NCI-H460 (cell line): Measurements from ENCODE around the gene KDM2B. TPM values are rescaled to one million over a fixed set of nuclear protein-coding genes. Genes with fewer than 3 reads are reported as not detected.
"Not testable (repeated sequence)": the region's sequence is repeated elsewhere in the genome, so short reads cannot be mapped to it uniquely, and the experiment has no call there.

Experiments used
- DNase-seq: peaks from one replicate; pipeline ENCODE4 v3.0.0-alpha.2; 2016; ENCODE audit warnings: low read depth; ENCODE audit errors: extremely low read depth
- small RNA-seq, 2 experiments: library from RNA; depleted of rRNA; stranded (forward); fragments of <200 nt; gene quantifications; one replicate each; pipeline ENCODE3, GENCODE V24; 2014
- total RNA-seq: library from RNA; depleted of rRNA; stranded (reverse); fragments of >200 nt; shearing (Covaris generic); gene quantifications from 2 replicates; pipeline ENCODE4 v1.2.3, GENCODE V29; 2014; rRNA removed

The KDM2B gene
- total RNA-seq, 1 experiment from 2014 or later, result 16.9 TPM

GRCh38 chr12:121400332-121401139 lies 180.3 kb downstream of the KDM2B start:
- DNase-seq, result peak; percentile 11

- peak; percentile 99 for DNase-seq
Observed at GRCh38 chr12:121399391-121400331, 181.2 kb downstream of the KDM2B start, which contains the start of gene RNF34. Gene RNF34 (plus strand): TSS chr12:121400118. CDS start chr12:121400213, 95 bp downstream.

GRCh38 chr12:121398355-121398754 lies 182.5 kb downstream of the KDM2B start:
- DNase-seq, result no peak

- no peak for DNase-seq
Observed at GRCh38 chr12:121397521-121397920, 183.3 kb downstream of the KDM2B start.

GRCh38 chr12:121392325-121392716 lies 188.5 kb downstream of the KDM2B start:
- DNase-seq, result no peak

- no peak for DNase-seq
Observed at GRCh38 chr12:121391619-121392324, 189.1 kb downstream of the KDM2B start.

- no peak for DNase-seq
Observed at GRCh38 chr12:121390856-121391255, 190.0 kb downstream of the KDM2B start.

- DNase-seq, result no peak
Observed at GRCh38 chr12:121388421-121388981, 192.3 kb downstream of the KDM2B start.

- not testable (repeated sequence) for DNase-seq
Observed at GRCh38 chr12:121384891-121385290, 195.9 kb downstream of the KDM2B start.

- DNase-seq, result no peak
Observed at GRCh38 chr12:121383601-121384021, 197.2 kb downstream of the KDM2B start.

- no peak for DNase-seq
Observed at GRCh38 chr12:121379945-121380344, 200.9 kb downstream of the KDM2B start.

Small RNA genes within 50 kb of the gene (small RNA-seq; reads per million reads assigned to genes)
- 0 reads per million in 2 experiments for gene RNU6-1004P

Other genes with a start within 250 kb of the KDM2B start
- gene ANAPC5, start 228.6 kb downstream of the KDM2B start, total RNA-seq, result 114 and 118 TPM in 2 replicates
- gene RNF34, start 180.9 kb downstream of the KDM2B start, total RNA-seq, result 37.2 and 40.6 TPM in 2 replicates
- gene ORAI1, start 45.5 kb upstream of the KDM2B start, total RNA-seq, result 12.6 and 16.4 TPM in 2 replicates
- 0.12 and 0.15 TPM in 2 replicates for gene MORN3, start 88.6 kb upstream of the KDM2B start, total RNA-seq
- gene TMEM120B, start 131.7 kb upstream of the KDM2B start, total RNA-seq, result 9.4 and 11.8 TPM in 2 replicates
- gene RHOF, start 212.7 kb upstream of the KDM2B start, total RNA-seq, result 43.9 and 44.5 TPM in 2 replicates
- 4.0 and 4.8 TPM in 2 replicates for gene SETD1B, start 223.0 kb upstream of the KDM2B start, total RNA-seq